ENCODE measurements around the gene BPI.

DNA sequence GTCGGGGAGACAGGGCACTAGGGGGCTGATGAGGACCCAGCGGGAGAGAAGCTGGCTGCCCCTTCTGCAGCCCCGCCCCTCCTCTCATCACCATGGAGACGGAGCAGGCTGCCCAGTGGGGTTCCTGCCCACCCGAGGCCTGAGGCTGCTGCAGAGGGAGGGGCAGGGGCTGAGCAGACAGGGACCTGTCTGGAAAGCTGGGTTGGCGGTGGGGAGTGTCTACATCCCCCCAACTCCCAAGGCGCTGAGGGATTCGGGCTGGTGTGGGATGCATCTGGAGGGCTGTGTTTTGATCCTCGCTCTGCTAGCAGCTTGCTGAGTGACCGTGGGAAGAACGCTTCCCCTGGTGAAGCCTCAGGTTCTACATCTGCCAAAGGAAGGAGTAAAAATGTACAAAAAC lies 1.2 kb upstream of the BPI start:
- TF ChIP-seq CTCF (IDR thresholded peaks at IDR 0.05; ENCODE audit: low read depth, low read length) (no peak), POLR2A (IDR thresholded peaks at IDR 0.05; ENCODE audit: extremely low read depth, insufficient read length) (no peak), MYC (IDR thresholded peaks at IDR 0.05; ENCODE audit: low read depth, low read length) (no peak), MAX (IDR thresholded peaks at IDR 0.05; ENCODE audit: low read depth, low read length) (no peak)
